ENCODE results near the gene GPR78. TPM values are rescaled to one million over a fixed set of nuclear protein-coding genes. Genes with fewer than 3 reads are reported as not detected.

GPR78 gene
- total RNA-seq, 2 donors from 2014 or later: not detected

DNA sequence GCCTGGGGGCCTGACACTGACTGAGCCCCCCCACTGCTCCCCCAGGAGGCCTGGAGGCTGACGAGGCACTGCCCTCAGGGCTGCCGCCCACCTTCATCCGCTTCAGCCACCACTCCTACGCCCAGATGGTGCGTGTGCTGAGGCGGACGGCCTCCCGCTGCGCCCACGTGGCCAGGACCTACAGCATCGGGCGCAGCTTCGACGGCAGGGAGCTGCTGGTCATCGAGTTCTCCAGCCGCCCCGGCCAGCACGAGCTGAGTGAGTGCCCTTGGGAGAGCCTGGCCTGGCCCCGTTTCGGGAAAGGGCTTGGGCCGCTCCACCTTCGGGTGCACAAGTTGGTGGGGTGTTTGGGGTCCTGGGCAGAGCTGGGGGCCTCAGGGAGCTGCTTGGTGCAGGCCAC, 23.7 kb downstream of the GPR78 start:
- Histone ChIP-seq H3K27me3 (peaks cover 4% of the 10 kb centered on the region), H3K9me3 (no peaks in the 10 kb centered on the region), H3K27ac (no peak overlapping the region), H3K4me1 (no peaks in the 10 kb centered on the region), H3K36me3 (no peaks in the 10 kb centered on the region), H3K9ac (ENCODE audit: low read depth in 2 of 2, low read length in 2 of 2) (no peak overlapping the region), H3K4me3 (no peak overlapping the region)
- intact Hi-C loops (cut with DNase I): no loop called here
- no peak for DNase-seq
- TF ChIP-seq, protein P1, sequence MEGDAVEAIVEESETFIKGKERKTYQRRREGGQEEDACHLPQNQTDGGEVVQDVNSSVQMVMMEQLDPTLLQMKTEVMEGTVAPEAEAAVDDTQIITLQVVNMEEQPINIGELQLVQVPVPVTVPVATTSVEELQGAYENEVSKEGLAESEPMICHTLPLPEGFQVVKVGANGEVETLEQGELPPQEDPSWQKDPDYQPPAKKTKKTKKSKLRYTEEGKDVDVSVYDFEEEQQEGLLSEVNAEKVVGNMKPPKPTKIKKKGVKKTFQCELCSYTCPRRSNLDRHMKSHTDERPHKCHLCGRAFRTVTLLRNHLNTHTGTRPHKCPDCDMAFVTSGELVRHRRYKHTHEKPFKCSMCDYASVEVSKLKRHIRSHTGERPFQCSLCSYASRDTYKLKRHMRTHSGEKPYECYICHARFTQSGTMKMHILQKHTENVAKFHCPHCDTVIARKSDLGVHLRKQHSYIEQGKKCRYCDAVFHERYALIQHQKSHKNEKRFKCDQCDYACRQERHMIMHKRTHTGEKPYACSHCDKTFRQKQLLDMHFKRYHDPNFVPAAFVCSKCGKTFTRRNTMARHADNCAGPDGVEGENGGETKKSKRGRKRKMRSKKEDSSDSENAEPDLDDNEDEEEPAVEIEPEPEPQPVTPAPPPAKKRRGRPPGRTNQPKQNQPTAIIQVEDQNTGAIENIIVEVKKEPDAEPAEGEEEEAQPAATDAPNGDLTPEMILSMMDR (IDR thresholded peaks at IDR 0.05): no peak

DNA sequence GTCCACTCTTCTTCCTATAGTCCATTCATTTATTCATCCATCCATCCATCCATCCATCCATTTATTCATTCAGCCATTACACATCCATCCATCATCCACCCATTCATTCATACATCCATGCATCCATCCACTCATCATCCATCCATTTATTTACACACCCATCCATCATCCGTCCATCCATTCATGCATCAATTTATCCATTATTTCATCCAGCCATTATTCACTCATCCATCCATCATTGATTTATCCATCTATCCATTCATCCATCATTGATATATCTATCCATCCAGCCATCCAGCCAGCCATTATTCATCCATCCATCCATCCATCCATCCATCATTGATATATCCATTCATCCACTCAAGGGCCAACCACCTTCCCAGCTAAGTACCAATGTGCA, 25.1 kb downstream of the GPR78 start:
- intact Hi-C loops (cut with DNase I): no loop called here
- Histone ChIP-seq H3K9ac (ENCODE audit: low read depth in 2 of 2, low read length in 2 of 2) (no peak overlapping the region), H3K4me3 (no peak overlapping the region), H3K27ac (no peak overlapping the region), H3K4me1 (no peaks in the 10 kb centered on the region), H3K27me3 (peaks cover 4% of the 10 kb centered on the region), H3K9me3 (no peaks in the 10 kb centered on the region), H3K36me3 (no peaks in the 10 kb centered on the region)
- TF ChIP-seq, protein P1 (IDR thresholded peaks at IDR 0.05): no peak
- DNase-seq: no peak

DNA sequence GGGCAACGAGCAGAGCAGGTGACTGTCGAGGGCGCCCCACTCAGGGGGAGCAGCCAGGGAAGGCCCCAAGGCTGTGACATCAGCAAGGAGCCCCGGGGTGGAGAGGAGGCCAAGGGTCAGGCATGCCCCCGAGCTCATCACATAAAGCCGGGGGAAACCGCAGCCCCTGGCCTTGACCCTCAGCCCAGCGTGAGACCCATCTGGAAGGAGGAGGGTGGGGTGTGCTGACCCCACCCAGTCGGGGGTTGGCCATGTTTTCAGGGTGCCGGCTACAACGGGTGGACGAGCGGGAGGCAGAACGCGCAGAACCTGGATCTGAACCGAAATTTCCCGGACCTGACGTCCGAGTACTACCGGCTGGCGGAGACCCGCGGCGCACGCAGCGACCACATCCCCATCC, 26.3 kb downstream of the GPR78 start:
- Histone ChIP-seq H3K27me3 (peaks cover 4% of the 10 kb centered on the region), H3K27ac (no peak overlapping the region), H3K4me1 (no peaks in the 10 kb centered on the region), H3K9ac (ENCODE audit: low read depth in 2 of 2, low read length in 2 of 2) (no peak overlapping the region), H3K9me3 (no peaks in the 10 kb centered on the region), H3K36me3 (no peaks in the 10 kb centered on the region), H3K4me3 (no peak overlapping the region)
- intact Hi-C loops (cut with DNase I): no loop called here
- TF ChIP-seq, protein P1 (IDR thresholded peaks at IDR 0.05): no peak
- DNase-seq: no peak

DNA sequence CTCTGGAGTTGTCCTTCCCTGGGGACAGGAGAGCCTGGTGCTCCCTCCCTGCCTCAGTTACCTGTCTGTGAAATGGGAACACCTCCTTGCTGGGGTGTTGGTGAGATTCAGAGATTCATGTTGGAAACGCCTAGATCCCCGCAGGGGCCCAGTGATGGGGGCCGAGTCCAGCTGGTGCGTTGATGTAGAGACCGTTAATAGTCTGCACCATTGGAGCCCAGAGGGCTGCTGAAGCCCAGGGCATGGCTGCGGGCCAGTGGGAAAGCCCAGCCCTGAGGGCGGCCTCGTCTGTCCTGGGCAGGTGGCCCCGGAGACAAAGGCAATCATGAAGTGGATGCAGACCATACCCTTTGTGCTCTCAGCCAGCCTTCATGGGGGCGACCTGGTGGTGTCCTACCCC, 26.8 kb downstream of the GPR78 start:
- Histone ChIP-seq H3K4me3 (no peak overlapping the region), H3K9ac (ENCODE audit: low read depth in 2 of 2, low read length in 2 of 2) (no peak overlapping the region), H3K36me3 (no peaks in the 10 kb centered on the region), H3K27me3 (peaks cover 4% of the 10 kb centered on the region), H3K9me3 (no peaks in the 10 kb centered on the region), H3K27ac (no peak overlapping the region), H3K4me1 (no peaks in the 10 kb centered on the region)
- intact Hi-C loops (cut with DNase I): no loop called here
- DNase-seq: no peak
- TF ChIP-seq, protein P1 (IDR thresholded peaks at IDR 0.05): no peak

DNA sequence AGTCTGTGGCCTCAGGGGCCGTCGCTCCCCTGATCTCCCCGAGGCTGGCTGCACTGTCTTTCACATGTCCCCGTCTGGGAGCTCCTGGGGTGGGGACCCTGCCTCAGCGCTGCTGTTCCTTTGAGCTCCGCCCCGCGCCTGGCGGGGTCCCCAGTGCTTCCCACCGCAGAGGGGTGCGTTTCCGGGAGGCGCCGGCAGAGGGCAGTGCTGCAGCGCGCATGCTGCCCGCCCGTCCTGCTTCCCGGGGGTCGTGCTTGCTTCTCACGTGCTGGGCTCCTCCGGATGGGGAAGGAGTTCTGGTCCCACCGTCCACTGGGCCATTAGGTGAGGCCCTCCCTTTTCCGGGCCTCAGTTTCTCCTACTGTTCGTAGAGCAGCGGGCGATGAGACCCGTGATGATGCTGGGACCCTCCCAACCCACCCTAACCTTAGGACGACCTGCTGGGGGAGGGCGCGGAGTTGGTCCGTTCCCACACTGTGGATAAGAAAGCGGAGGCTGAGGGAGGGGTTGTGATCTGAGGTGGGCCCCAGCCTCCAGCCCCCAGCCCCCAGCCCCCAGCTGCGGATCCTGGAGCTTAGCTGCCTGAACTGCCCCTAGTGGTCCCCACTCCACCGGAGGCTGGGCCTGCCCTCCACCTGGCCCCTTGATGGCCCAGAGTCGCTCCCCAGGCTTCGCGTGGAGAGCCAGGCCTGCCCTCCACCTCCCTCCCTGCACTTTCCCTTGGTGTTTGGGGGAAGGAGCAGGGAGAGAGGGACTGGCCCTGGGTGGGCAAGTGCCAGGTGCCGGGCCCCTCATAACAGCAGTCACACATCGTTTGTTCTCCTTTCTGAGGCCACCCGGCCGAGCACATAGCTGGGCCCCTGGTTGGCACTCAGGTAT, 27.6 kb downstream of the GPR78 start:
- no peak overlapping the region for H3K4me3 ChIP-seq

More for the DNA sequence above, 27.6 kb downstream of the GPR78 start:
- H3K9me3 ChIP-seq: no peaks in the 10 kb centered on the region
- no peaks in the 10 kb centered on the region for H3K4me1 ChIP-seq
- no peak overlapping the region for H3K27ac ChIP-seq
- peaks cover 4% of the 10 kb centered on the region for H3K27me3 ChIP-seq
- no peak for DNase-seq
- TF ChIP-seq, protein P1 (IDR thresholded peaks at IDR 0.05): peak; percentile 98
- H3K9ac ChIP-seq (ENCODE audit: low read depth in 2 of 2, low read length in 2 of 2): no peak overlapping the region
- intact Hi-C loops (cut with DNase I): no loop called here
- no peaks in the 10 kb centered on the region for H3K36me3 ChIP-seq

Measured in colonic mucosa (tissue), 4 donors.